GM12878 (cell line): ENCODE measurements around the gene DIDO1. TPM values are rescaled to one million over a fixed set of nuclear protein-coding genes. Genes with fewer than 3 reads are reported as not detected.

Experiments used
- ATAC-seq: fragments of 200-7000 bp; cut with Tn5 transposase; 3 replicates; pipeline ENCODE4 v1.9.1; 2020; ENCODE audit warnings: mild to moderate bottlenecking, moderate library complexity
- BruUV-seq: library from RNA; stranded (reverse); fragments of 400-500 nt; replicated peaks from 2 replicates; lab custom pipeline; 2021; lab: Mats Ljungman, UMichigan
- CTCF ChIA-PET: fragments of 300-600 bp; sonication (Branson Sonifier 250); formaldehyde crosslinking; extraction: SDS; loops from one replicate; lab custom pipeline; 2021; ENCODE audit warnings: inconsistent platforms; lab: Yijun Ruan, JAX
- POLR2A ChIA-PET: fragments of 350-600 bp; formaldehyde crosslinking; extraction: SDS; loops from one replicate; lab custom pipeline; 2021; ENCODE audit warnings: inconsistent platforms; lab: Charles Lee
- RAD21 ChIA-PET: fragments of 300-600 bp; sonication (Branson Sonifier 250); formaldehyde crosslinking; loops from one replicate; lab custom pipeline; 2023; ENCODE audit warnings: antibody characterized with exemption; ENCODE audit not compliant: unreplicated experiment; lab: Charles Lee
- SMC1A ChIA-PET: fragments of 300-600 bp; sonication (Branson Sonifier 250); formaldehyde crosslinking; loops from one replicate; lab custom pipeline; 2023; ENCODE audit not compliant: unreplicated experiment, uncharacterized antibody; lab: Charles Lee
- DNase-seq: peaks from one replicate; pipeline ENCODE4 v3.0.0-alpha.2; 2011; ENCODE audit warnings: low read depth, low spot score
- FAIRE-seq: peaks from 3 replicates; lab custom pipeline; 2011; peaks lifted over from hg19 to GRCh38; lab: Jason Lieb, UNC
- H2AFZ ChIP-seq: 2 replicates; pipeline ENCODE4 v1.6.0; 2011; ENCODE audit warnings: low read depth, low read length, control low read depth; ENCODE audit not compliant: control insufficient read depth
- H3K27ac ChIP-seq: 2 replicates; pipeline ENCODE4 v1.5.1; 2011; ENCODE audit warnings: control low read depth; ENCODE audit not compliant: control insufficient read depth, insufficient read depth
- H3K27me3 ChIP-seq, 2 experiments: replicated peaks in 1 of 2; 2 replicates each; pipeline versions ENCODE4 v1.6.0 to v1.6.1; 2011; ENCODE audit warnings: low read length in 1 of 2; ENCODE audit not compliant: control insufficient read depth in 2 of 2, insufficient read depth in 2 of 2
- H3K36me3 ChIP-seq, 2 experiments: 2 replicates each; pipeline ENCODE4 v1.5.1; 2011; ENCODE audit warnings: low read length in 1 of 2; ENCODE audit not compliant: control insufficient read depth in 2 of 2, insufficient read depth in 2 of 2
- H3K4me1 ChIP-seq: 2 replicates; pipeline ENCODE4 v1.6.1; 2011; ENCODE audit warnings: mild to moderate bottlenecking, low read length, moderate library complexity, mixed read lengths; ENCODE audit not compliant: control insufficient read depth, insufficient read depth
- H3K4me2 ChIP-seq: 2 replicates; pipeline ENCODE4 v1.6.0; 2011; ENCODE audit warnings: control low read depth; ENCODE audit not compliant: control insufficient read depth, insufficient read depth
- H3K4me3 ChIP-seq: fragments of 200-600 bp; sonication (generic); 2 replicates; pipeline ENCODE4 v1.5.1; 2016
- H3K79me2 ChIP-seq: 2 replicates; pipeline ENCODE4 v1.6.0; 2011; ENCODE audit warnings: low read length; ENCODE audit not compliant: control insufficient read depth, insufficient read depth
- H3K9ac ChIP-seq: 2 replicates; pipeline ENCODE4 v1.8.0; 2011; ENCODE audit warnings: low read length, control low read depth, mixed read lengths; ENCODE audit not compliant: control insufficient read depth, insufficient read depth
- H3K9me3 ChIP-seq: replicated peaks from 3 replicates; pipeline ENCODE4 v1.5.1; 2011; ENCODE audit warnings: mild to moderate bottlenecking, low read length; ENCODE audit not compliant: control insufficient read depth, insufficient read depth
- H4K20me1 ChIP-seq: 2 replicates; pipeline ENCODE4 v1.6.0; 2011; ENCODE audit not compliant: control insufficient read depth, insufficient read depth
- ATF7 ChIP-seq: fragments of 450-650 bp; IDR thresholded peaks from 2 replicates; pipeline ENCODE4 v1.6.1; 2016; ENCODE audit warnings: low read depth, mild to moderate bottlenecking
- BACH1 ChIP-seq: fragments of 450-650 bp; IDR thresholded peaks from 2 replicates; pipeline ENCODE4 v1.6.1; 2017; ENCODE audit warnings: mild to moderate bottlenecking, borderline replicate concordance
- BMI1 ChIP-seq: fragments of 450-650 bp; IDR thresholded peaks from 2 replicates; pipeline ENCODE4 v1.6.1; 2016; ENCODE audit warnings: mild to moderate bottlenecking, moderate library complexity, borderline replicate concordance
- CBX3 ChIP-seq: fragments of 200-600 bp; sonication (generic); IDR thresholded peaks from 2 replicates; pipeline ENCODE4 v1.6.1; 2016; ENCODE audit warnings: low read depth, borderline replicate concordance
- GABPA ChIP-seq: IDR thresholded peaks from 2 replicates; pipeline ENCODE4 v1.6.1; 2014; ENCODE audit warnings: antibody characterized with exemption, low read depth, mild to moderate bottlenecking, inconsistent platforms
- GATAD2B ChIP-seq: fragments of 450-650 bp; conservative IDR thresholded peaks from 2 replicates; pipeline ENCODE4 v1.6.1; 2017; ENCODE audit warnings: low read depth, mild to moderate bottlenecking, moderate library complexity
- PBX3 ChIP-seq: IDR thresholded peaks from 2 replicates; pipeline ENCODE4 v1.6.1; 2011; ENCODE audit warnings: mild to moderate bottlenecking, low read depth, low read length, moderate library complexity; ENCODE audit not compliant: insufficient replicate concordance
- RELB ChIP-seq: fragments of 450-650 bp; IDR thresholded peaks from 2 replicates; pipeline ENCODE4 v1.6.1; 2017; ENCODE audit warnings: low read depth, mild to moderate bottlenecking, moderate library complexity
- STAT1 ChIP-seq: fragments of 450-650 bp; conservative IDR thresholded peaks from 2 replicates; pipeline ENCODE4 v1.6.1; 2014; ENCODE audit warnings: antibody characterized with exemption, mild to moderate bottlenecking
- USF1 ChIP-seq: IDR thresholded peaks from 2 replicates; pipeline ENCODE4 v1.6.1; 2011; ENCODE audit warnings: borderline replicate concordance, low read depth, mild to moderate bottlenecking, moderate library complexity, mixed read lengths, low read length; ENCODE audit not compliant: insufficient read depth; ENCODE audit errors: extremely low read length
- ZNF274 ChIP-seq: IDR thresholded peaks from one replicate; pipeline ENCODE4 v1.8.0; 2011; ENCODE audit not compliant: insufficient read length, insufficient read depth
- WGBS: methylation state at CpG from one replicate; pipeline ENCODE4 v1.1.6; 2016; ENCODE audit warnings: low lambda C conversion rate; ENCODE audit not compliant: insufficient replicate concordance, insufficient coverage; ENCODE audit errors: missing lambda C conversion rate; 5-methylcytosine and 5-hydroxymethylcytosine counted together
- in situ Hi-C: fragments of 300-500 bp; cut with MboI; formaldehyde crosslinking; loops from 9 replicates; pipeline ENCODE4 v1.14.3; 2018; ENCODE audit warnings: mixed read lengths
- intact Hi-C: fragments of 100-400 bp; cut with micrococcal nuclease; formaldehyde crosslinking; loops from one replicate; pipeline ENCODE4 v1.14.2; 2022; ENCODE audit not compliant: unreplicated experiment
- polyA plus RNA-seq, 11 experiments: library from polyadenylated mRNA; depleted of rRNA in 4 of 11; unstranded in 6 of 11; stranded (reverse) in 5 of 11; fragments of >200 nt; fragmentation: Nextera tagmentation in 4 of 11; fragmentation: Illumina TruSeq in 1 of 11; extraction: Ambion mirVana in 4 of 11; extraction: Trizol in 1 of 11; gene quantifications; 1 replicate in 1 of 11; 2 replicates in 10 of 11; pipeline versions ENCODE4 v1.2.1 to v1.2.3, GENCODE V29; 2011 to 2016; ENCODE audit warnings: inconsistent platforms in 2 of 11, missing spikeins in 2 of 11, low read depth in 1 of 11
- total RNA-seq, 4 experiments: library from RNA; depleted of rRNA in 3 of 4; stranded (reverse); fragments of >200 nt in 3 of 4; fragmentation: Illumina TruSeq in 1 of 4; extraction: Trizol in 1 of 4; gene quantifications; 2 replicates each; pipeline versions ENCODE4 v1.2.1 to v1.2.3, GENCODE V29; 2013 to 2021

Gene DIDO1
- total and polyA plus RNA-seq, 10 of the 15 experiments (the other 5 are each of a cell fraction or from before 2014, with no cell fraction given), result 5.5 to 56.4 (median 38.4) TPM

GRCh38 chr20:62956387-62957135, 30.3 kb upstream of the DIDO1 start:
- no peaks in the 10 kb centered on the region for H3K9me3 ChIP-seq
- no peaks in the 10 kb centered on the region for H4K20me1 ChIP-seq
- ChIA-PET RAD21 (no interaction called here), CTCF (interaction anchor here (1.1 kb wide), 1 partner anchor 23 kb away, joined by 3 read pairs; no protein-coding TSS in a partner anchor), SMC1A (no interaction called here), POLR2A (no interaction called here)
- no peaks in the 10 kb centered on the region for H3K27me3 ChIP-seq
- peaks cover 12% of the 10 kb centered on the region for H3K4me1 ChIP-seq
- ATAC-seq, result no peak
- H3K4me3 ChIP-seq, result no peak overlapping the region
- H2AFZ ChIP-seq, result no peak overlapping the region
- intact Hi-C loops, result no loop called here
- BruUV-seq, result no TSS peak
- peaks cover 7 to 22% of the 10 kb centered on the region in 2 experiments; a peak in 3 of 4 replicates for H3K36me3 ChIP-seq
- in situ Hi-C loops, result no loop called here
- no peak for TF ChIP-seq GABPA
- no peak for TF ChIP-seq BMI1
- TF ChIP-seq STAT1, result no peak
- TF ChIP-seq PBX3, result no peak
- TF ChIP-seq GATAD2B, result no peak
- no peak for TF ChIP-seq ZNF274
- no peak for TF ChIP-seq RELB
- TF ChIP-seq BACH1, result no peak
- TF ChIP-seq CBX3, result no peak
- TF ChIP-seq ATF7, result no peak
- no peak for TF ChIP-seq USF1
- peaks cover 37% of the 10 kb centered on the region for H3K79me2 ChIP-seq
- FAIRE-seq, result no peak
- 92% methylated on average over 25 of the region's 25 CpGs for WGBS
- H3K9ac ChIP-seq, result no peak overlapping the region
- no peak overlapping the region for H3K4me2 ChIP-seq
- no peak overlapping the region for H3K27ac ChIP-seq
- DNase-seq, result no peak
